GM12878 (cell line): Measurements from ENCODE around the gene DGKI.

ENCODE experiments used
- EZH2 ChIP-seq: IDR thresholded peaks from 2 replicates; pipeline ENCODE4 v1.6.1; 2012; ENCODE audit warnings: low read depth, mild to moderate bottlenecking, control low read depth, inconsistent platforms, low read length, borderline replicate concordance; ENCODE audit not compliant: control insufficient read depth
- NRF1 ChIP-seq: conservative IDR thresholded peaks from 2 replicates; pipeline ENCODE4 v1.6.1; 2011; ENCODE audit warnings: mild to moderate bottlenecking, low read depth, low read length, improper control_type of control experiment
- POLR2A ChIP-seq: IDR thresholded peaks from 2 replicates; pipeline ENCODE4 v1.6.1; 2011; ENCODE audit warnings: low read depth, mild to moderate bottlenecking, low read length
- POLR2AphosphoS5 ChIP-seq: IDR thresholded peaks from 2 replicates; pipeline ENCODE4 v1.6.1; 2011; ENCODE audit warnings: mild to moderate bottlenecking, low read length, inconsistent platforms
- SP1 ChIP-seq: IDR thresholded peaks from one replicate; pipeline ENCODE4 v1.6.1; 2011; ENCODE audit warnings: low read depth, low read length
- TCF12 ChIP-seq: IDR thresholded peaks from 2 replicates; pipeline ENCODE4 v1.6.1; 2011; ENCODE audit warnings: low read depth, mild to moderate bottlenecking, low read length
- YBX1 ChIP-seq: fragments of 450-650 bp; IDR thresholded peaks from 2 replicates; pipeline ENCODE4 v1.6.1; 2016; ENCODE audit warnings: antibody characterized with exemption
- ZZZ3 ChIP-seq: IDR thresholded peaks from 2 replicates; pipeline ENCODE4 v1.6.1; 2011; ENCODE audit warnings: low read depth; ENCODE audit not compliant: control insufficient read depth, insufficient read length
- TF ChIP-seq, protein P1 (sequence below), 3 experiments: IDR thresholded peaks in 2 of 3; conservative IDR thresholded peaks in 1 of 3; 2 replicates each; pipeline ENCODE4 v1.5.1; 2011; ENCODE audit warnings: low read depth in 3 of 3, low read length in 3 of 3, mild to moderate bottlenecking in 3 of 3, control low read depth in 2 of 3, moderate library complexity in 2 of 3, inconsistent platforms in 1 of 3, mixed read lengths in 1 of 3; ENCODE audit not compliant: control insufficient read depth in 2 of 3, insufficient read depth in 1 of 3; ENCODE audit errors: extremely low read depth in 1 of 3
- TF ChIP-seq, protein P2 (sequence below): IDR thresholded peaks from 2 replicates; pipeline ENCODE4 v1.6.1; 2012; ENCODE audit warnings: low read length, inconsistent platforms
- TF ChIP-seq, protein P3 (sequence below): IDR thresholded peaks from 2 replicates; pipeline ENCODE4 v1.6.1; 2012; ENCODE audit warnings: low read depth, low read length, improper control_type of control experiment

- TF ChIP-seq POLR2A (no peak), NRF1 (no peak), ZZZ3 (no peak), EZH2 (no peak), POLR2AphosphoS5 (no peak), YBX1 (no peak), TCF12 (no peak), SP1 (no peak)
- TF ChIP-seq, protein P1, sequence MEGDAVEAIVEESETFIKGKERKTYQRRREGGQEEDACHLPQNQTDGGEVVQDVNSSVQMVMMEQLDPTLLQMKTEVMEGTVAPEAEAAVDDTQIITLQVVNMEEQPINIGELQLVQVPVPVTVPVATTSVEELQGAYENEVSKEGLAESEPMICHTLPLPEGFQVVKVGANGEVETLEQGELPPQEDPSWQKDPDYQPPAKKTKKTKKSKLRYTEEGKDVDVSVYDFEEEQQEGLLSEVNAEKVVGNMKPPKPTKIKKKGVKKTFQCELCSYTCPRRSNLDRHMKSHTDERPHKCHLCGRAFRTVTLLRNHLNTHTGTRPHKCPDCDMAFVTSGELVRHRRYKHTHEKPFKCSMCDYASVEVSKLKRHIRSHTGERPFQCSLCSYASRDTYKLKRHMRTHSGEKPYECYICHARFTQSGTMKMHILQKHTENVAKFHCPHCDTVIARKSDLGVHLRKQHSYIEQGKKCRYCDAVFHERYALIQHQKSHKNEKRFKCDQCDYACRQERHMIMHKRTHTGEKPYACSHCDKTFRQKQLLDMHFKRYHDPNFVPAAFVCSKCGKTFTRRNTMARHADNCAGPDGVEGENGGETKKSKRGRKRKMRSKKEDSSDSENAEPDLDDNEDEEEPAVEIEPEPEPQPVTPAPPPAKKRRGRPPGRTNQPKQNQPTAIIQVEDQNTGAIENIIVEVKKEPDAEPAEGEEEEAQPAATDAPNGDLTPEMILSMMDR (IDR thresholded peaks at IDR 0.05 in 2 of 3, conservative IDR thresholded peaks at IDR 0.05 in 1 of 3; ENCODE audit: control insufficient read depth in 2 of 3, extremely low read depth in 1 of 3, insufficient read depth in 1 of 3, low read depth in 3 of 3, low read length in 3 of 3): no peak
- TF ChIP-seq, protein P2, sequence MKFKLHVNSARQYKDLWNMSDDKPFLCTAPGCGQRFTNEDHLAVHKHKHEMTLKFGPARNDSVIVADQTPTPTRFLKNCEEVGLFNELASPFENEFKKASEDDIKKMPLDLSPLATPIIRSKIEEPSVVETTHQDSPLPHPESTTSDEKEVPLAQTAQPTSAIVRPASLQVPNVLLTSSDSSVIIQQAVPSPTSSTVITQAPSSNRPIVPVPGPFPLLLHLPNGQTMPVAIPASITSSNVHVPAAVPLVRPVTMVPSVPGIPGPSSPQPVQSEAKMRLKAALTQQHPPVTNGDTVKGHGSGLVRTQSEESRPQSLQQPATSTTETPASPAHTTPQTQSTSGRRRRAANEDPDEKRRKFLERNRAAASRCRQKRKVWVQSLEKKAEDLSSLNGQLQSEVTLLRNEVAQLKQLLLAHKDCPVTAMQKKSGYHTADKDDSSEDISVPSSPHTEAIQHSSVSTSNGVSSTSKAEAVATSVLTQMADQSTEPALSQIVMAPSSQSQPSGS: no peak
- TF ChIP-seq, protein P3, sequence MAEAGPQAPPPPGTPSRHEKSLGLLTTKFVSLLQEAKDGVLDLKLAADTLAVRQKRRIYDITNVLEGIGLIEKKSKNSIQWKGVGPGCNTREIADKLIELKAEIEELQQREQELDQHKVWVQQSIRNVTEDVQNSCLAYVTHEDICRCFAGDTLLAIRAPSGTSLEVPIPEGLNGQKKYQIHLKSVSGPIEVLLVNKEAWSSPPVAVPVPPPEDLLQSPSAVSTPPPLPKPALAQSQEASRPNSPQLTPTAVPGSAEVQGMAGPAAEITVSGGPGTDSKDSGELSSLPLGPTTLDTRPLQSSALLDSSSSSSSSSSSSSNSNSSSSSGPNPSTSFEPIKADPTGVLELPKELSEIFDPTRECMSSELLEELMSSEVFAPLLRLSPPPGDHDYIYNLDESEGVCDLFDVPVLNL: no peak
These were observed 438.6 kb downstream of the DGKI start for GRCh38 chr7:137408126-137408525.
